Keratinocyte (primary cell): ENCODE results near the gene GABRQ. TPM values are rescaled to one million over a fixed set of nuclear protein-coding genes. Genes with fewer than 3 reads are reported as not detected.

Experiments used
- DNase-seq: peaks from one replicate; pipeline ENCODE4 v3.0.0-alpha.2; 2011; ENCODE audit warnings: low read depth, missing footprints, low spot score
- FAIRE-seq: peaks from 2 replicates; lab custom pipeline; 2011; peaks lifted over from hg19 to GRCh38; lab: Jason Lieb, UNC
- H2AFZ ChIP-seq: 2 replicates; pipeline ENCODE4 v1.6.0; 2012; ENCODE audit warnings: low read length, control low read depth, inconsistent platforms; ENCODE audit not compliant: control insufficient read depth
- H3K27ac ChIP-seq: 2 replicates; pipeline ENCODE4 v1.5.1; 2011; ENCODE audit warnings: low read length; ENCODE audit not compliant: control insufficient read depth, insufficient read depth
- H3K27me3 ChIP-seq: 3 replicates; pipeline ENCODE4 v1.6.0; 2011; ENCODE audit warnings: low read length; ENCODE audit not compliant: control insufficient read depth, insufficient read depth; ENCODE audit errors: extremely low read depth
- H3K36me3 ChIP-seq, 2 experiments: 2 replicates in 1 of 2; 3 replicates in 1 of 2; pipeline ENCODE4 v1.5.1; 2011; ENCODE audit warnings: low read length in 2 of 2, mild to moderate bottlenecking in 1 of 2; ENCODE audit not compliant: control insufficient read depth in 2 of 2, insufficient read depth in 2 of 2; ENCODE audit errors: extremely low read depth in 1 of 2
- H3K4me1 ChIP-seq: 3 replicates; pipeline ENCODE4 v1.5.1; 2011; ENCODE audit warnings: low read length; ENCODE audit not compliant: control insufficient read depth, insufficient read depth; ENCODE audit errors: extremely low read depth
- H3K4me2 ChIP-seq: 3 replicates; pipeline ENCODE4 v1.6.0; 2011; ENCODE audit warnings: low read depth, low read length; ENCODE audit not compliant: control insufficient read depth, insufficient read depth; ENCODE audit errors: extremely low read depth
- H3K4me3 ChIP-seq, 3 experiments: fragments of 200-600 bp in 1 of 3; sonication (generic) in 1 of 3; 2 replicates in 2 of 3; 3 replicates in 1 of 3; pipeline ENCODE4 v1.5.1; 2011 to 2016; ENCODE audit warnings: low read length in 3 of 3, mild to moderate bottlenecking in 3 of 3, control low read depth in 2 of 3, inconsistent platforms in 1 of 3, low read depth in 1 of 3, mixed read lengths in 1 of 3, mixed run types in 1 of 3, moderate library complexity in 1 of 3; ENCODE audit not compliant: control insufficient read depth in 2 of 3, insufficient read depth in 2 of 3; ENCODE audit errors: extremely low read depth in 1 of 3
- H3K79me2 ChIP-seq: 2 replicates; pipeline ENCODE4 v1.6.0; 2012; ENCODE audit warnings: low read length; ENCODE audit not compliant: control insufficient read depth, insufficient read depth
- H3K9ac ChIP-seq: 3 replicates; pipeline ENCODE4 v1.6.0; 2011; ENCODE audit warnings: low read length; ENCODE audit not compliant: control insufficient read depth, insufficient read depth; ENCODE audit errors: extremely low read depth
- H3K9me1 ChIP-seq: 3 replicates; pipeline ENCODE4 v1.6.0; 2011; ENCODE audit warnings: low read length; ENCODE audit not compliant: control insufficient read depth, insufficient read depth; ENCODE audit errors: extremely low read depth
- H3K9me3 ChIP-seq: 2 replicates; pipeline ENCODE4 v1.5.1; 2012; ENCODE audit warnings: low read depth, low read length; ENCODE audit not compliant: control insufficient read depth
- H4K20me1 ChIP-seq: 3 replicates; pipeline ENCODE4 v1.6.0; 2011; ENCODE audit warnings: low read length; ENCODE audit not compliant: control insufficient read depth, insufficient read depth; ENCODE audit errors: extremely low read depth
- CTCF ChIP-seq, 3 experiments: IDR thresholded peaks in 1 of 3; conservative IDR thresholded peaks in 1 of 3; optimal IDR thresholded peaks in 1 of 3; 2 replicates in 2 of 3; 3 replicates in 1 of 3; pipeline versions ENCODE3 to v1.5.1; 2011; ENCODE audit warnings: low read length in 3 of 3, mild to moderate bottlenecking in 3 of 3, moderate library complexity in 2 of 3, control low read depth in 1 of 3, inconsistent platforms in 1 of 3; ENCODE audit not compliant: insufficient read depth in 2 of 3; ENCODE audit errors: extremely low read depth in 1 of 3
- EZH2 ChIP-seq: IDR thresholded peaks from one replicate; pipeline ENCODE4 v1.6.1; 2012; ENCODE audit warnings: inconsistent platforms, mild to moderate bottlenecking, low read length, moderate library complexity
- dilution Hi-C: fragments of 300-500 bp; cut with MboI; formaldehyde crosslinking; loops from one replicate; pipeline ENCODE4 v1.7.0; 2020; ENCODE audit warnings: low sequenced_read_pairs; ENCODE audit not compliant: extremely low pct_ligation_motif_present
- polyA plus RNA-seq, 5 experiments: library from polyadenylated mRNA; depleted of rRNA in 3 of 5; stranded (reverse) in 3 of 5; stranded (forward) in 1 of 5; unstranded in 1 of 5; fragments of >200 nt; gene quantifications; 1 replicate in 1 of 5; 2 replicates in 3 of 5; 3 replicates in 1 of 5; pipeline versions ENCODE4 v1.2.1 to v1.2.3, GENCODE V29; 2011 to 2012; ENCODE audit warnings: missing spikeins in 2 of 5, low read depth in 1 of 5, low replicate concordance in 1 of 5

Gene GABRQ
- polyA plus RNA-seq, 1 donor (not counting 4 experiments of a cell fraction or from before 2014, with no cell fraction given), result 0.08 TPM

DNA sequence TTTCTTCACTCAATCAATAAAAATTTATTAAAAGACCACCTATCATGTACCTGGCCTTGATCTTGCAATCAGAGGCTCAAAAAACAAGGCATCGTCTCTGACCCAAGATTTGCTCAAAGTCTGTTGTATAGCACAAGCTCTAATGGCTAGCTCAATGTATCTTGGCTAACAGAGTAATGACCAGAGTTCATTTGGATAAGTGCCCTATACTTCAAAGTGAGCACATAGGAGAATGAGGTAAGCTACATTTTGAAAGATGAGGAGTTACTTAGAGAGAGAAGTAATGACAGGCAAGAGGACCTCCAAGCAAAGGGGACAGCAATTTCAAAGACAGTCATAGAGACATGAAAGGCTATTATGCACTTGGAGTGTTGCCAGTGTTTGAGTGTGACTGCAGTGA lies 22.9 kb upstream of the GABRQ start:
- no peaks in the 10 kb centered on the region for H3K9me3 ChIP-seq
- no peak for TF ChIP-seq CTCF (optimal IDR thresholded peaks at IDR 0.05 in 1 of 3, IDR thresholded peaks at IDR 0.05 in 1 of 3, conservative IDR thresholded peaks at IDR 0.05 in 1 of 3; ENCODE audit: extremely low read depth in 1 of 3, insufficient read depth in 2 of 3, low read length in 3 of 3)
- TF ChIP-seq EZH2, result no peak
- no peaks in the 10 kb centered on the region for H3K36me3 ChIP-seq
- H3K27me3 ChIP-seq, result no peaks in the 10 kb centered on the region
- no peak for DNase-seq
- no peaks in the 10 kb centered on the region for H4K20me1 ChIP-seq
- H3K27ac ChIP-seq, result no peak overlapping the region
- FAIRE-seq, result no peak
- H3K9ac ChIP-seq, result no peak overlapping the region
- no peak overlapping the region for H3K4me3 ChIP-seq
- no peaks in the 10 kb centered on the region for H3K4me1 ChIP-seq
- no peak overlapping the region for H3K4me2 ChIP-seq
- H2AFZ ChIP-seq, result no peak overlapping the region
- dilution Hi-C loops, result no loop called here
- no peaks in the 10 kb centered on the region for H3K79me2 ChIP-seq
- H3K9me1 ChIP-seq, result no peaks in the 10 kb centered on the region

DNA sequence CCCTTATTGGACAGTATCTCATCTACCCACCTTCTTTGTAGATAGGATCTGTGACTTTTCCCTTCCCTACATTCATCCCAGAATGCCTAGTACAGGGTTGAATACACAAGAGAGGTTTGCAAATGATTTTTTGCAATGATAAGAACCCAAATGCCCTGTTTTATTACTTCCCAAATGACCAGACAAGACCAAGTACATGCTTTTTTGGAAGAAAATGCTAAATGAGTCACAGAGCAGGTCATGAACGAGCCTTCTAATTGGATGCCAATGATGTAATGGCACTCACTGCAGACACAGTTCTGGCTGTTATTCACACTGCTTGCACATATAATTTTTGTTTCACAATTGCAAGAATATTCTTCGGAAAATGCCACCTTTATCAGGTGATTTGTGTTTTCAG lies 17.8 kb upstream of the GABRQ start:
- Histone ChIP-seq H3K9ac (no peak overlapping the region), H3K79me2 (no peaks in the 10 kb centered on the region), H2AFZ (no peak overlapping the region), H3K9me1 (no peaks in the 10 kb centered on the region), H3K4me3 (no peak overlapping the region), H3K27me3 (no peaks in the 10 kb centered on the region), H3K4me1 (no peaks in the 10 kb centered on the region), H3K4me2 (no peak overlapping the region), H3K9me3 (no peaks in the 10 kb centered on the region), H3K27ac (no peak overlapping the region), H3K36me3 (no peaks in the 10 kb centered on the region), H4K20me1 (no peaks in the 10 kb centered on the region)
- FAIRE-seq, result no peak
- dilution Hi-C loops, result no loop called here
- no peak for DNase-seq
- TF ChIP-seq CTCF (optimal IDR thresholded peaks at IDR 0.05 in 1 of 3, IDR thresholded peaks at IDR 0.05 in 1 of 3, conservative IDR thresholded peaks at IDR 0.05 in 1 of 3; ENCODE audit: extremely low read depth in 1 of 3, insufficient read depth in 2 of 3, low read length in 3 of 3) (no peak), EZH2 (no peak)
